HepG2 (cell line): ENCODE results near the gene NRAS. TPM values are rescaled to one million over a fixed set of nuclear protein-coding genes. Genes with fewer than 3 reads are reported as not detected.

ENCODE experiments used
- ATF5 ChIP-seq: sonication (generic); formaldehyde crosslinking; IDR thresholded peaks from 2 replicates; pipeline ENCODE4 v1.4.0; 2020; ENCODE audit warnings: mild to moderate bottlenecking, low read depth, missing genetic modification reagents
- DR1 ChIP-seq: sonication (generic); formaldehyde crosslinking; IDR thresholded peaks from 2 replicates; pipeline ENCODE4 v1.8.0; 2021; ENCODE audit warnings: mild to moderate bottlenecking, missing genetic modification reagents, inconsistent platforms
- ELF3 ChIP-seq: IDR thresholded peaks from 2 replicates; pipeline ENCODE4 v1.6.1; 2016; ENCODE audit warnings: missing genetic modification reagents, missing compliant biosample characterization
- KDM2A ChIP-seq: sonication (generic); formaldehyde crosslinking; IDR thresholded peaks from 2 replicates; pipeline ENCODE4 v1.4.0; 2020; ENCODE audit warnings: low read depth, missing genetic modification reagents, borderline replicate concordance
- MAZ ChIP-seq, 2 experiments: sonication (generic) in 1 of 2; formaldehyde crosslinking in 1 of 2; IDR thresholded peaks; 2 replicates each; pipeline versions ENCODE4 v1.5.0 to v1.6.1; 2012 to 2020; ENCODE audit warnings: low read depth in 2 of 2, mild to moderate bottlenecking in 2 of 2, borderline replicate concordance in 1 of 2, improper control_type of control experiment in 1 of 2, low read length in 1 of 2, missing genetic modification reagents in 1 of 2, moderate library complexity in 1 of 2
- NONO ChIP-seq, 2 experiments: fragments of 450-650 bp in 1 of 2; sonication (generic) in 1 of 2; formaldehyde crosslinking in 1 of 2; IDR thresholded peaks in 1 of 2; conservative IDR thresholded peaks in 1 of 2; 2 replicates each; pipeline versions ENCODE4 v1.6.1 to v1.8.0; 2017 to 2022; ENCODE audit warnings: mild to moderate bottlenecking in 1 of 2, missing genetic modification reagents in 1 of 2, moderate library complexity in 1 of 2
- PITX1 ChIP-seq: sonication (generic); formaldehyde crosslinking; IDR thresholded peaks from 2 replicates; pipeline ENCODE4 v1.5.1; 2020; ENCODE audit warnings: mild to moderate bottlenecking, missing genetic modification reagents
- RNF2 ChIP-seq: fragments of 450-650 bp; conservative IDR thresholded peaks from 2 replicates; pipeline ENCODE4 v1.6.1; 2016; ENCODE audit warnings: low read depth
- STAG1 ChIP-seq: sonication (generic); formaldehyde crosslinking; IDR thresholded peaks from 2 replicates; pipeline ENCODE4 v1.4.0; 2020; ENCODE audit warnings: missing genetic modification reagents
- TMF1 ChIP-seq: sonication (generic); formaldehyde crosslinking; IDR thresholded peaks from 2 replicates; pipeline ENCODE4 v1.8.1; 2022; ENCODE audit warnings: low read depth, missing genetic modification reagents
- WIZ ChIP-seq: sonication (generic); formaldehyde crosslinking; IDR thresholded peaks from 2 replicates; pipeline ENCODE4 v1.5.1; 2020; ENCODE audit warnings: mild to moderate bottlenecking, missing genetic modification reagents
- ZNF136 ChIP-seq: sonication (generic); formaldehyde crosslinking; IDR thresholded peaks from 2 replicates; pipeline ENCODE4 v1.8.1; 2022; ENCODE audit warnings: low read depth, mild to moderate bottlenecking, moderate library complexity, missing genetic modification reagents
- ZNF143 ChIP-seq: sonication (generic); formaldehyde crosslinking; IDR thresholded peaks from 2 replicates; pipeline ENCODE4 v1.4.0; 2020; ENCODE audit warnings: missing genetic modification reagents
- ZNF260 ChIP-seq: sonication (generic); formaldehyde crosslinking; IDR thresholded peaks from 2 replicates; pipeline ENCODE4 v1.4.0; 2020; ENCODE audit warnings: missing genetic modification reagents, low read depth, mild to moderate bottlenecking, borderline replicate concordance
- ZNF318 ChIP-seq: sonication (generic); formaldehyde crosslinking; IDR thresholded peaks from 2 replicates; pipeline ENCODE4 v1.4.0; 2020; ENCODE audit warnings: mild to moderate bottlenecking, missing genetic modification reagents
- ZNF441 ChIP-seq: sonication (generic); formaldehyde crosslinking; IDR thresholded peaks from 2 replicates; pipeline ENCODE4 v1.7.0; 2021; ENCODE audit warnings: missing genetic modification reagents, borderline replicate concordance
- ZNF746 ChIP-seq: sonication (generic); formaldehyde crosslinking; IDR thresholded peaks from 2 replicates; pipeline ENCODE4 v1.8.0; 2022; ENCODE audit warnings: mild to moderate bottlenecking, missing genetic modification reagents
- polyA plus RNA-seq, 8 experiments: library from polyadenylated mRNA; depleted of rRNA in 3 of 8; stranded (reverse) in 7 of 8; unstranded in 1 of 8; fragments of >200 nt; fragmentation: Illumina TruSeq in 4 of 8; extraction: Trizol in 4 of 8; gene quantifications; 2 replicates each; pipeline versions ENCODE4 v1.2.1 to v1.2.3, GENCODE V29; 2011 to 2016; ENCODE audit warnings: low read depth in 4 of 8, missing spikeins in 1 of 8, mixed read lengths in 1 of 8; ENCODE audit not compliant: insufficient read depth in 1 of 8
- total RNA-seq, 5 experiments: library from RNA; depleted of rRNA; stranded (reverse); fragments of >200 nt; fragmentation: Illumina TruSeq; extraction: Trizol; gene quantifications; 2 replicates each; pipeline ENCODE4 v1.2.3, GENCODE V29; 2016; ENCODE audit warnings: low read depth in 1 of 5

The NRAS gene
- total and polyA plus RNA-seq, 2 of the 13 experiments (the other 11 are each of a cell fraction or from before 2014, with no cell fraction given) = 38.6 to 58.8 TPM

- TF ChIP-seq KDM2A (CRISPR knock-in tag) (peak; percentile 76; the same call in 1 of the 2 replicates), DR1 (CRISPR knock-in tag) (peak; percentile 81), ATF5 (CRISPR knock-in tag) (no peak), RNF2 (0 out of 2 replicates have a peak, but pooled peaks have one; percentile 23), TMF1 (CRISPR knock-in tag) (no peak), PITX1 (CRISPR knock-in tag) (peak; percentile 50; the same call in 1 of the 2 replicates), ZNF441 (CRISPR knock-in tag) (peak; percentile 69), MAZ (IDR thresholded peaks at IDR 0.05; ENCODE audit: borderline replicate concordance, low read depth, low read length) (peak; percentile 67; the same call in 1 of the 2 replicates), MAZ (CRISPR knock-in tag; IDR thresholded peaks at IDR 0.05; ENCODE audit: low read depth) (peak; percentile 68), ZNF143 (CRISPR knock-in tag) (peak; percentile 91), STAG1 (CRISPR knock-in tag) (peak; percentile 51), ELF3 (CRISPR knock-in tag) (peak; percentile 50; the same call in 1 of the 2 replicates), ZNF260 (no peak), ZNF136 (CRISPR knock-in tag) (0 out of 2 replicates have a peak, but pooled peaks have one; percentile 65), WIZ (CRISPR knock-in tag) (0 out of 2 replicates have a peak, but pooled peaks have one; percentile 56), ZNF746 (CRISPR knock-in tag) (peak; percentile 71; the same call in 1 of the 2 replicates), NONO (IDR thresholded peaks at IDR 0.05) (no peak), NONO (CRISPR knock-in tag; conservative IDR thresholded peaks at IDR 0.05) (peak; percentile 95), ZNF318 (CRISPR knock-in tag) (no peak)
Observed at GRCh38 chr1:114757455-114758255, 41.1 kb upstream of the NRAS start, which contains the start of gene CSDE1 (continued).
